Stimulated activated CD4-positive, alpha-beta T cell treated with anti-CD3 and anti-CD28 coated beads, Interleukin-4, amount 100 ng/mL, for 48 hours (primary cell): ENCODE measurements around the gene HAUS6.
"Not testable (repeated sequence)": the region's sequence is repeated elsewhere in the genome, so short reads cannot be mapped to it uniquely, and the experiment has no call there.

Experiments used
- DNase-seq, 2 donors: peaks; one replicate each; pipeline ENCODE4 v3.0.0-alpha.2; 2020; ENCODE audit warnings: low read depth in 2 of 2

HAUS6 gene

DNA sequence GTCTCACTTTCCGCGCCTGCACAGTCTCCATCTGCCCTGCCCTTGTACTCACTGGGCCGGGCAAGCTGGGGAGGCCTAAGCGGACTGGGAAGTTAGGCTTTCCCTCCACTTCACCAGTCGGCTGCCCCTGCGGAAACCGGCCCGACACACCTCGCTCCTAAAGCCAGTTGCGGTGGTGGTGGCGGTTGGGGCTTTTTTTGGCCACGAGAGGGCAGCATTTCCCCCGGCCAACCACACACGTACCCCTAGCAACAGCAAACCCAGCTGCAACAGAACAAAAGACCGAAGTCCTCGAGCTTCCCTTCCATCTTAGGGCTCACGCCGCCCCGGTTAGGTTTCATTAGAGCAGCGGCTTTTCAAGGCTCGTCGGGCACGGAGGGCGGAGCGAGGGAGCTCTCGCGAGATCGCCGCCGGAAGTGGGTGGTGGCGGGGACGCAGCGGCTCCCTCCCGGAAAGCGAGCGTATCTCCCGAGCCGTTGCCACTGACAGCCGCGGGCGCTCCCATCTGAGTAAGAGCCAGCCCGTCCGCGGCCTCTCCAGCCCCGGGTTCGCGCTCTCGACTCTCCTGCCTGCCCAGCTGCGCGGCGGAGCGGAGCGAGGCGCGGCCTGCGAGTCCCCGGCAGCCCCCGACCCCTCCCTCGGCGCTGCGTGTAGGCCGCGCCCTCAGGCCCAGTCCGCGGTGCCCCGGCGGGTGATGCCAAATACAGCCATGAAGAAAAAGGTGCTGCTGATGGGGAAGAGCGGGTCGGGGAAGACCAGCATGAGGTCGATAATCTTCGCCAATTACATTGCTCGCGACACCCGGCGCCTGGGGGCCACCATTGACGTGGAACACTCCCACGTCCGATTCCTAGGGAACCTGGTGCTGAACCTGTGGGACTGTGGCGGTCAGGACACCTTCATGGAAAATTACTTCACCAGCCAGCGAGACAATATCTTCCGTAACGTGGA, 53.5 kb downstream of the HAUS6 start, which contains the start of gene RRAGA:
RRAGA (plus strand) TSS at position 462 of the 951 bp plus-strand sequence; CDS start at position 695, 233 bp downstream.
- peak; percentile 88 to 90 for DNase-seq

DNA sequence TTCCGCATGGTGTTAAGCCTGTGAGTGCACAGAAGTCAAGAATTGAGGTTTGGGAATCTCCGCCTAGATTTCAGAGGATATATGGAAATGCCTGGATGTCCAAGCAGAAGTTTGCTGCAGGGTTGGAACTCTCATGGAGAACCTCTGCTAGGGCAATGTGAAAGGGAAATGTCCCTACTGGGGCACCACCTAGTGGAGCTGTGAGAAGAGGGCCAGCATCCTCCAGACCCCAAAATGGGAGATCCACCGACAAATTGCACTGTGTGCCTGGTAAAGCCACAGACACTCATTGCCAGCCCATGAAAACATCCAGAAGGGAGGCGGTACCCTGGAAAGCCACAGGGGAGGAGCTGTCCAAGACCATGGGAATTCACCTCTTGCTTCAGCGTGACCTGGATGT, 66.1 kb downstream of the HAUS6 start:
- no peak for DNase-seq

DNA sequence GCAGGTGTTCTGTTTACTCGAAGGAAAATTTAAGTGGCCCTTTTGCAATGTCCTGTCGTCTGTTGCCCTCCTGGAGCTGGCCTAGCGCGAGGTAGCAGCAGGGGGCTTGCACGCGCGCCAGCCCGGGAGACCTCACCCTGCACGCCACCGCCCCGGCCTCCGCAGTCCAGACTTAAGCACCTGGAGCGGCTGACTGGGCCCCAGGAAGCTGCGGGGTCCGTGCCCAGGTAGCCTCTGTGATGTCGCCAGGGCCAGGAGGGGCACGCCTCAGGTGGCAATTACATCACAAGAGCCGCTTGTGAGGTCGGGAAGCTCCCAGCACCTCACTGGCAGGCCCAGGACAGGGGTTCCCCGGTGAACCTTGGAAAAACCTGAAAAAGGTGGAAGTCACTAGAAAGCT, 69.7 kb downstream of the HAUS6 start, which contains the start of gene SAXO1:
SAXO1 (minus strand) TSS at position 195 of the 400 bp plus-strand sequence. CDS start 301 bp downstream, outside the sequence.
- DNase-seq: no peak

DNA sequence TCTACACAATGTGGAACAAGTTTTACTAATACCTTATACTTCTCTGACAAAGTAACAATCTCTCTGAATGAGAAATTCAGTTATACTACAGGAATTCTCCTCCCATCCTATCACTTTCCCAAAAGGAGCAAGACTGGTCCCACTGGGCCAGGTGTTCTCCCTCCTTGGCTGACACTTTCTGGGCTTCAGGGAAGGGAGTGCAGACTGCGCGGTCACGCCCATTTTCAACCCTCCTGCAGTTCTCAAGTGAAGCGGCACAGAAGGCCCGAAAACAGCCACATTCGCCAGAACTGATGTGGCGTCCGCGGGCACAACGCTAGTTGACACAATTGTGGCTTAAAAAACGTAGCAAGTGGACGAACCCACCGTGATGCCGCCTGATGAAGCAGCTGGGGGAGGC, 70.3 kb downstream of the HAUS6 start:
- DNase-seq: no peak

DNA sequence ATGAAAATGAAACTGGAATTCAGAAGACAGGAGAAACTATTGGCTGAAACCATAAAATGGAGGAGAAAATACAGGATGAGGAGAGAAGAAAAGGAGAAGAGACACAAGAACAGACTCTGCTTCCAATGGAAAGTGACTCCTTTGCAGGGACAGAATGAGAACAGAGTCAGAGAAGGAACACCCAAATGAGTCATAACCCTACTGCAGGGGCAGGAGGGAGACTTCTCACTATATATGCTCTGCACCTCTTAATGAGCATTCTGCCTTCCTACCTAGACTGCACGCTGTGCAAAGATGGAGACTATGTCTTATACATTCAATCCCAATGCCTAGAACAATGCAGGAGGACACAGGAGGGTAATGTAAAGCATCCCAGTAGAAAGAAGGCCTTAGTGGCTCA, 71.8 kb downstream of the HAUS6 start:
- no peak for DNase-seq

DNA sequence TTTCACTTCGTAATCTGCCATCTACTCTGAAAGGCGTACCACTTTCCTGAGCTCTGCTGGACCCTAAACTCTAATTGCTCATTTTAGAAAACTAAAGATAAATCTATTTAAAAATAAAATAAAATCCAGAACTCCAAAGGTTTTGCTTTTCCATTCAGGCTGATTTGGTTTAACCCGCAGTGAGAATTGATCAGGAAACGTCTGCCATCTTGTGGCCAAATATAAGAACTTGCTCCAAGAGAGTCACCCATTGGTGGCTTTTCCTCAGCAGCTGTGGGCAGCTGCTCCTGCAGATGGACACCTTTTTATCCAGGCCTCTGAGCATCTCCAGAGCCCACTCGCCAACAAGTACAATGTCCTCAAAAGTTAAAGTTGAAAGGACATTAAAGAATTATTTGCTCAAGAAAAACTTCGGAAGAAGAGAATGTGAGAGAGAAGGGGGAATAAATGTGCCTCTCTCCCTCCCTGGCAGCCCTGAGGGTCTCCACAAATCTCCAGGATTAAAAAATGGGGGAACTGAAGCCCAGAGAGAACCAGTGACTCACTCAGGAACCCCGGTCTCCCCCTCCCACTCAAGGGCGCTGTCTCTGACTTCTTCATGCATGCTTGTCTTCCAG, 73.8 kb downstream of the HAUS6 start:
- no peak for DNase-seq

DNA sequence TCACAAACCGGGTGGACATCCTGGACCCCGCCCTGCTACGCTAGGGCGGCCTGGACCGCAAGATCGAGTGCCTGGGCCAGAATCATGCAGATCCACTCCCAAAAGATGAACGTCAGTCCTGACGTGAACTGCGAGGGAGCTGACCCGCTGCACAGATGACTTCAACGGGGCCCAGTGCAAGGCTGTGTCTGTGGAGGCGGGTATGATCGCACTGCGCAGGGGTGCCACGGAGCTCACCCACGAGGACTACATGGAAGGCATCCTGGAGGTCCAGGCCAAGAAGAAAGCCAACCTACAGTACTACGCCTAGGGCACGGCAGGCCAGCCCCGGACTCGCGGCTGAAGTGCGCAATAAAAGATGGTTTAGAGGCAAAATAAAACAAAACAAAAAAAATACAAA, 74.9 kb downstream of the HAUS6 start:
- no peak for DNase-seq

DNA sequence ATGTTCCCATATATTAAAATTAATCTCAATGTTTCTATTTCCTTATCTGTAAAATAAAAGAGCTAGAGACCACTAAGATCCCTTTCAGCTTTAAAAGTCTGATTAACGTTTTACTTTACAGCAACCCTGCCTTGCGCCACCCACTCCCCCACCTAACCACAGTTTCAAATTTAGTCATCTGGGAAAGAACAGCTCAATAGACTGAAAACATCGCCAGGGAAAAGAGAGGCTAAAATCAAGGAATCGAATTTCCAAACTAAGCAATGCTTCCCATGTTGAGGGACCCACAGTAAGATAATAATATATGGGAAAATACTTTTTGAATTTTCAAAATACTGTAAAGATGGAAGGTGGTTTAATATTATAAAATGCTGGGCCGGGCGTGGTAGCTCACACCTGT, 76.3 kb downstream of the HAUS6 start:
- DNase-seq: no peak

DNA sequence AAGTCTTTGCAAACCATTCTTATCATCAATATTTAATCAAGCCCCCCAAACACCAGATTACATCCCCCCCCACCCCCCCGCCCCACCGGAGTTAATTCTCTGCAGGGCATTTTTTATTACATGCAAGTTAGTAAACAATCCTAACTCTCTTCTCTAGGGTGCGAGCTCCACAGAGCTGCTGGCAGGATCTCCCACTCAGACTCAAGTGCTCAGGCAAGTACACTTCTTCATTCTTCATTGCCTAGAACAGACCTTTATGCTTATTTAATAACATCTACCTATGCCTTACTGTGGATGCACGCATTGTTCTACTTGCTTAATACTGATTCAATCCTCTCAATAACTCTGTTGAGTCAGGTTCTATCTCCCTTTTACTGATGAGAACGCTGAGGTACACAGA, 79.6 kb downstream of the HAUS6 start:
- no peak for DNase-seq

DNA sequence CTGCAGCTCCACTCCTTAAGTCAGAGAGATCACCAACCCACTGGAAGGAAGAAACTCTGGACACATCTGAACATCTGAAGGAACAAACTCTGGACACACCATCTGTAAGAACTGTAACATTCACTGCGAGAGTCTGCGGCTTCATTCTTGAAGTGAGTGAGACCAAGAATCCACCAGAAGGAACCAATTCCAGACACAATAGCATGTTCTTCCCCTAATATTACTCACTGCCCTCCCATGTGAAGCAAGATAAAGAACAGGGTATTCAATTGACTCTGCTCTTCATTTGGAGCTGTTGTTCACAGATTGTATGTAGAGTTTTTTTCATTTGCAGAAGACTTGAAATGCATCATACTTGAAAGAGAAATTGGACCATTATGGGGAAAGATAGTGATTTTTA, 80.5 kb downstream of the HAUS6 start:
- DNase-seq: no peak

DNA sequence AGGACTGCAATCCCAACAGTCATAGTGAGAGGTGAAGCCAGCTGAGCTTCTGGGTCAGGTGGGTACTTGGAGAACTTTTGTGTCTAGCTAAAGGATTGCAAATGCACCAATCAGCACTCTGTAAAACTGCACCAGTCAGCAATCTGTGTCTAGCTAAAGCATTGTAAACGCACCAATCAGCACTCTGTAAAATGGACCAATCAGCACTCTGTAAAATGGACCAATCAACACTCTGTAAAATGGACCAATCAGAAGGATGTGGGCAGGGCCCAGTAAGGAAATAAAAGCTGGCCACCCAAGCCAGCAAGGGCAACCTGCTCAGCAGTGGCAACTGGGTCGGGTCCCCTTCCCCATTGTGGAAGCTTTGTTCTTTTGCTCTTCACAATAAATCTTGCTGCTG, 81.1 kb downstream of the HAUS6 start:
- DNase-seq: not testable (repeated sequence)

DNA sequence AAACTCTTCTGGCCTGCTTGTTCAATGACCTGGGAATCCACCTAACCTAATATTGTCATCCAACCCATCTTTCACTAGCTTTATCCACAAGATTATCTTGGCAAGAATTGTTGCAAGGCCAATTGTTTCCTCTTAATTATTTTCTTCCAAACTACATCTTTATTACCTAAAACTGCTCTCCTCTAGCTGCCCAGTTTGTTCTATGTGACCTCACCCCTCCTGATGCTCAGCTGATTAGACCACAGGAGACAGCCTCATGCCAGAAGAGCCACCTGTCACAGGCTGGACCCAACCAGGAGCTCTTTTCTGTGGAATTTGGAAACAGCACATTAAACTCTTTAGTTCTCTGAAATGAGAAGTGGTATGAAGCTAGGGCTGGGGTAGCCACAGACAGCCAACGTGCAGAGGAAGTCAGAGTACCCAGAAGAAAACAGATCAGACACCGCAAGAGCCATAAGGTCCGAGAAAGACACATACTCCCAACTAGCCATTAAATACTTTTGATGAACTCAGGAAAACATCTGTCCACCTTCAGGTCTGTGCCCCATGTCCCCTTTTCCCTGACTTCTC, 81.7 kb downstream of the HAUS6 start:
- DNase-seq: no peak

DNA sequence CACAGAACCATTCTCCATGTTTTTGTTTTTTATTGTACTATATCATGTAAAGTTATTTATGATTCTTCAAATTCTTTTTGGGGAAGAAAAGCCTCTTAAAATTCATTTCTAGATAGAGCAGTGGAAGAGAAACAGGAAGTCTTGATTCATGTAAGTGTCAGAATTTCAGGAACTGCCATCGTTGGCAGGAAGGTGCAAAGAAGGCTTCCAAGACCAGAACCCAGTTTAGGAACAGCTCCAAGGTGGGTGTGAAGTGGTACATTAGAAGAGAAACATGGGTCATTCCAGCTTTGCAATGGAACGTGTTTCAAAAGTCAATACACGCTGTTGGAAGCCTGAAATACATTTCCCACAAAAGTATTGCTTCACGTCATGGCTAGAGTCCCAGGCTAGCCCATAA, 84.5 kb downstream of the HAUS6 start:
- DNase-seq: no peak

DNA sequence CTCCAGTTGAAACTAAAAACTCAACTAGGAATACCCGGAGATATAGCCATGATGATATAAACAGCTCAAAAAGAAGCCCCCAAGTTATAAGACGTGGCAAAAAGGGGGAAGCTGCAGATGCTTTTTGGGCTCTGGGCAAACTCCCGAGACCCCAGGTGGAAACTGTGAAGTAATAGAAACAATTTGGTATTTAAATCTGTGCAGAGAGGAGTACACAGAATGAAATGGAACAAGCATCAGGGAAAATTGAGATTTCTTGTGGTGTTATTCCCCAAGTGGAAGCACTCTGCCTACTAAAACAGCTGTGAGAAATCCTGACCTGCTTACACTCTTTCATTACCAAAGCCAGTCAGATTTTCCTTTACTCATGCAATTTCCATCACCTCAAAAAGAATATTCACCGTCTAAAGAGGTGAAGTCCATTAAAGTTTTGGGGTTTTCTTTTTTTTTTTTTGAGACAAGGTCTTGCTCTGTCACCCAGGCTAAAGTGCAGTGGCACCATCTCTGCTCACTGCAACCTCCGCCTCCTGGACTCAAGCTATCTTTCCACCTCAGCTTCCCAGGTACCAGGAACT, 93.2 kb downstream of the HAUS6 start:
- DNase-seq: no peak
